Tibial artery (tissue), 4 donors: ENCODE results near the gene TTC8.
"Not testable (repeated sequence)": the region's sequence is repeated elsewhere in the genome, so short reads cannot be mapped to it uniquely, and the experiment has no call there.

Experiments
- DNase-seq, 2 donors: peaks; one replicate each; pipeline ENCODE4 v3.0.0-alpha.2; 2019
- H3K27ac ChIP-seq, 2 donors: fragments of 200-600 bp; sonication (generic) in 1 of 2; 1 replicate in 1 of 2; 2 replicates in 1 of 2; pipeline ENCODE4 v1.5.1; 2018 to 2019; ENCODE audit warnings: mild to moderate bottlenecking in 1 of 2
- H3K27me3 ChIP-seq, 2 donors: fragments of 200-600 bp; sonication (generic) in 1 of 2; one replicate each; pipeline versions ENCODE4 v1.5.1 to v1.6.0; 2016 to 2019
- H3K36me3 ChIP-seq, 3 donors: fragments of 200-600 bp; sonication (generic) in 2 of 3; one replicate each; pipeline ENCODE4 v1.5.1; 2016 to 2019; ENCODE audit warnings: mild to moderate bottlenecking in 2 of 3
- H3K4me1 ChIP-seq, 4 donors: fragments of 200-600 bp; sonication (generic) in 2 of 4; 1 replicate in 3 of 4; 2 replicates in 1 of 4; pipeline ENCODE4 v1.5.1; 2016 to 2019
- H3K4me3 ChIP-seq, 2 donors: fragments of 200-600 bp; sonication (generic) in 1 of 2; 1 replicate in 1 of 2; 2 replicates in 1 of 2; pipeline ENCODE4 v1.5.1; 2018 to 2019; ENCODE audit warnings: mild to moderate bottlenecking in 2 of 2
- H3K9me3 ChIP-seq, 3 donors: fragments of 200-600 bp; sonication (generic) in 1 of 3; one replicate each; pipeline ENCODE4 v1.5.1; 2016 to 2019
- CTCF ChIP-seq, 2 experiments: fragments of 200-600 bp in 1 of 2; fragments of 450-650 bp in 1 of 2; IDR thresholded peaks; one replicate each; pipeline ENCODE4 v1.5.1; 2017 to 2019; ENCODE audit warnings: antibody characterized with exemption in 2 of 2, mild to moderate bottlenecking in 1 of 2, moderate library complexity in 1 of 2
- intact Hi-C: fragments of 100-400 bp; cut with DNase I; formaldehyde crosslinking; loops from one replicate; pipeline ENCODE4 v1.15.0; 2023; ENCODE audit warnings: low total_unique reads

TTC8 gene

GRCh38 chr14:88856786-88857366 lies 32.4 kb downstream of the TTC8 start:
- Histone ChIP-seq H3K4me1 (no peaks in the 10 kb centered on the region), H3K27me3 (no peaks in the 10 kb centered on the region), H3K9me3 (no peaks in the 10 kb centered on the region), H3K36me3 (peaks cover 18 to 56% (median 45%) of the 10 kb centered on the region in 3 donors), H3K4me3 (no peak overlapping the region), H3K27ac (no peak overlapping the region)
- intact Hi-C loops, result no loop called here
- TF ChIP-seq CTCF (IDR thresholded peaks at IDR 0.05), result no peak
- DNase-seq, result no peak

DNA sequence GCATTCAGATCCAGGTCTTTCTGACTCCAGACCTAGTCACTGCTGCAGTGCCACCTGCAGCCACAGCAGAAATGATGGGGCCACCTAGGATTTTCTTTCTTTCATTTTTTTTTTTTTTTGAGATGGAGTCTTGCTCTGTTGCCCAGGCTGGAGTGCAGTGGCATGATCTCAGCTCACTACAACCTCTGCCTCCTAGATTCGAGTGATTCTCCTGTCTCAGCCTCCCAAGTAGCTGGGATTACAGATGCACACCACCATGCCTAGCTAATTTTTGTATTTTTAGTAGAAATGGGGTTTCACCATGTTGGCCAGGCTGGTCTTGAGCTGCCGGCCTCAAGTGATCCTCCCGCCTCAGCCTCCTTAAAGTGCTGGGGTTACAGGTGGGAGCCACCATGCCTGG lies 33.4 kb downstream of the TTC8 start:
- H3K4me1 ChIP-seq, intact Hi-C loops, H3K27ac ChIP-seq, H3K9me3 ChIP-seq, H3K4me3 ChIP-seq, H3K27me3 ChIP-seq, DNase-seq: not testable (repeated sequence)
- H3K36me3 ChIP-seq, result peaks cover 21 to 62% (median 47%) of the 10 kb centered on the region in 3 donors

GRCh38 chr14:88859118-88859517 lies 34.7 kb downstream of the TTC8 start:
- H3K36me3 ChIP-seq, result peaks cover 21 to 57% (median 53%) of the 10 kb centered on the region in 3 donors
- H3K4me1 ChIP-seq, H3K4me3 ChIP-seq, intact Hi-C loops, H3K9me3 ChIP-seq, H3K27me3 ChIP-seq, DNase-seq, H3K27ac ChIP-seq: not testable (repeated sequence)

DNA sequence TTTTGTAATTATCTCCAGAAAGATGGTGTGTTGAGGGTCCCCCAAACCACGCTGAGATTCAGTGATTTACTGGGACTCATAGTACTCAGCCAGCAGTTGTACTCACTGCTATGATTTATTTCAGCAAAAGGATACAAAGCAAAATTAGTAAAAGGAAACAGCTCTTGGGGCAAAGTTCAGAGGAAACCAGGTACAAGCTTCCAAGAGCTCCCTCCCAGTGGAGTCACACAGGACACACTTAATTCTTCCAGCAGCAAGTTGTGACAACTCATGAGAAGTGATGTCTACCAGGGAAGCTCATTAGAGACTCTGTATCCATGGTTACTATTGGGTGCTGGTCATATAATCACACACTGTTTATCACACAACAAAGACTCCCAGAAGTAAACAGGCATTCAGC lies 38.7 kb downstream of the TTC8 start:
- H3K4me3 ChIP-seq, result no peak overlapping the region
- peaks cover 14 to 41% (median 41%) of the 10 kb centered on the region in 3 donors for H3K36me3 ChIP-seq
- no peak overlapping the region for H3K27ac ChIP-seq
- TF ChIP-seq CTCF (IDR thresholded peaks at IDR 0.05), result no peak
- H3K4me1 ChIP-seq, result no peaks in the 10 kb centered on the region
- no peak for DNase-seq
- H3K9me3 ChIP-seq, result no peaks in the 10 kb centered on the region
- intact Hi-C loops, result no loop called here
- no peaks in the 10 kb centered on the region for H3K27me3 ChIP-seq

DNA sequence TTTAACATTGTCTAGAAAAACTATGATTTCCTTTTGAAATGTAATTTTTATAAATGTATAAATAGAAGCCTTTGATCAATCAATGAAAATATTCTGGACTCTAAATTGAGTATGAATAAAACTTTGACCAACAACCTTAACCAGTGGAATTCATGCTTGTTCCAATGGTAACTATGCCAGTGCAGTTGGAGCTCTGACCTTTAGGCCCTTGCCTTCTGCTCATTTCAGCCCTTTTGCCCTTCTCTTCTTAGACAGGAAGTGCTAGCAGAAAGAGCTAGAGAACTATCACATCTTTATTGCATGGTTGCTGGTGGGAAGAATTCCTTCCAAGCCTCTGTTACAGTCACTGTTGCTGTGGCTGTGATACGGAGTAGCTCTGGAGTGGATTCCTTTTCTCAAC lies 39.7 kb downstream of the TTC8 start:
- intact Hi-C loops, result no loop called here

GRCh38 chr14:88866305-88866704 lies 41.9 kb downstream of the TTC8 start:
- peaks cover 8 to 46% (median 26%) of the 10 kb centered on the region in 3 donors for H3K36me3 ChIP-seq
- intact Hi-C loops, result loop anchor here (5.0 kb wide), 1 partner anchor 199 kb away; no protein-coding TSS in a partner anchor
- H3K4me3 ChIP-seq, result no peak overlapping the region
- H3K4me1 ChIP-seq, result no peaks in the 10 kb centered on the region
- H3K27ac ChIP-seq, result no peak overlapping the region
- no peaks in the 10 kb centered on the region for H3K27me3 ChIP-seq
- no peak for DNase-seq
- TF ChIP-seq CTCF (IDR thresholded peaks at IDR 0.05), result no peak
- H3K9me3 ChIP-seq, result no peaks in the 10 kb centered on the region

More for the DNA sequence above, 39.7 kb downstream of the TTC8 start:
- no peaks in the 10 kb centered on the region for H3K9me3 ChIP-seq
- no peak overlapping the region for H3K4me3 ChIP-seq
- H3K27me3 ChIP-seq, result no peaks in the 10 kb centered on the region
- H3K27ac ChIP-seq, result no peak overlapping the region
- no peaks in the 10 kb centered on the region for H3K4me1 ChIP-seq
- TF ChIP-seq CTCF (IDR thresholded peaks at IDR 0.05), result no peak
- no peak for DNase-seq
- H3K36me3 ChIP-seq, result peaks cover 10 to 32% (median 32%) of the 10 kb centered on the region in 3 donors
